OCI-LY3 (cell line): Measurements from ENCODE around the gene PLXDC2.

Experiments
- CTCF ChIP-seq: fragments of 200-600, 300-600 bp; sonication (generic); IDR thresholded peaks from 2 replicates; pipeline ENCODE4 v1.5.1; 2014; ENCODE audit warnings: antibody characterized with exemption, low read length, low read depth
- EZH2phosphoT487 ChIP-seq: fragments of 200-600 bp; shearing (Covaris generic); IDR thresholded peaks from 2 replicates; pipeline ENCODE4 v1.6.1; 2018; ENCODE audit warnings: antibody characterized with exemption, mixed run types, low read depth

- no peak for TF ChIP-seq CTCF
- TF ChIP-seq EZH2phosphoT487: no peak
Observed at GRCh38 chr10:20215547-20216152, 399.4 kb downstream of the PLXDC2 start.
